Measurements from ENCODE around the gene UVRAG.
A peak's percentile ranks its signal among the peaks of the same experiment; 100 is the strongest.

UVRAG gene

DNA sequence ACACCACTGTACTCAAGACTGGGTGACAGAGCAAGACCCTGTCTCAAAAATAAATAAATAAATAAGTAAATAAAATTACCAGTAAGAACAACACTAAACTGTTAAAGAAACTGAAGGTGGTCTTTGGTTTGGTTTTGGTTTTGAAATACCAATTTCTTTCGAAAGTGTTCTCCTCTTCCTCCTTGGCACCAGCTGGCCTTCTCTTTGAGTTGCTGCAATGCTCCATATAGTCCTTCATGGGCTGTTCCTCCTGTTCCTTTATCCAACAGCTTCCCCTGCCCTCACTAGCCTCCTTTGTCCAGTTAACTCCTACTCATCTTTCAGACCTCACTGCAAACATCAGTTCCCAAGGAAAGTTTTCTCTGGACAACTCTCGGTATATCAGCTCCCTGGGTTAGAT is 5.0 kb upstream of the UVRAG start:
- H3K4me3 ChIP-seq (ENCODE audit: low read depth, low read length), result no peak overlapping the region
- TF ChIP-seq, protein P1, sequence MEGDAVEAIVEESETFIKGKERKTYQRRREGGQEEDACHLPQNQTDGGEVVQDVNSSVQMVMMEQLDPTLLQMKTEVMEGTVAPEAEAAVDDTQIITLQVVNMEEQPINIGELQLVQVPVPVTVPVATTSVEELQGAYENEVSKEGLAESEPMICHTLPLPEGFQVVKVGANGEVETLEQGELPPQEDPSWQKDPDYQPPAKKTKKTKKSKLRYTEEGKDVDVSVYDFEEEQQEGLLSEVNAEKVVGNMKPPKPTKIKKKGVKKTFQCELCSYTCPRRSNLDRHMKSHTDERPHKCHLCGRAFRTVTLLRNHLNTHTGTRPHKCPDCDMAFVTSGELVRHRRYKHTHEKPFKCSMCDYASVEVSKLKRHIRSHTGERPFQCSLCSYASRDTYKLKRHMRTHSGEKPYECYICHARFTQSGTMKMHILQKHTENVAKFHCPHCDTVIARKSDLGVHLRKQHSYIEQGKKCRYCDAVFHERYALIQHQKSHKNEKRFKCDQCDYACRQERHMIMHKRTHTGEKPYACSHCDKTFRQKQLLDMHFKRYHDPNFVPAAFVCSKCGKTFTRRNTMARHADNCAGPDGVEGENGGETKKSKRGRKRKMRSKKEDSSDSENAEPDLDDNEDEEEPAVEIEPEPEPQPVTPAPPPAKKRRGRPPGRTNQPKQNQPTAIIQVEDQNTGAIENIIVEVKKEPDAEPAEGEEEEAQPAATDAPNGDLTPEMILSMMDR (IDR thresholded peaks at IDR 0.05; ENCODE audit: borderline replicate concordance, insufficient read depth, low read depth, low read length), result no peak

- TF ChIP-seq, protein P1 (IDR thresholded peaks at IDR 0.05; ENCODE audit: borderline replicate concordance, insufficient read depth, low read depth, low read length), result no peak
- peak overlapping the region; percentile 52 for H3K4me3 ChIP-seq (ENCODE audit: low read depth, low read length)
These were observed 4.2 kb upstream of the UVRAG start for GRCh38 chr11:75810637-75811390.

- peak overlapping the region; percentile 52 for H3K4me3 ChIP-seq (ENCODE audit: low read depth, low read length)
- TF ChIP-seq, protein P1 (IDR thresholded peaks at IDR 0.05; ENCODE audit: borderline replicate concordance, insufficient read depth, low read depth, low read length), result no peak
These were observed 3.5 kb upstream of the UVRAG start for GRCh38 chr11:75811485-75811884.

- H3K4me3 ChIP-seq (ENCODE audit: low read depth, low read length), result peak overlapping the region; percentile 21
- TF ChIP-seq, protein P1 (IDR thresholded peaks at IDR 0.05; ENCODE audit: borderline replicate concordance, insufficient read depth, low read depth, low read length), result no peak
These were observed 2.4 kb upstream of the UVRAG start for GRCh38 chr11:75812542-75813040.

- TF ChIP-seq, protein P1 (IDR thresholded peaks at IDR 0.05; ENCODE audit: borderline replicate concordance, insufficient read depth, low read depth, low read length), result no peak
- no peak overlapping the region for H3K4me3 ChIP-seq (ENCODE audit: low read depth, low read length)
These were observed 1.9 kb upstream of the UVRAG start for GRCh38 chr11:75813124-75813523.

DNA sequence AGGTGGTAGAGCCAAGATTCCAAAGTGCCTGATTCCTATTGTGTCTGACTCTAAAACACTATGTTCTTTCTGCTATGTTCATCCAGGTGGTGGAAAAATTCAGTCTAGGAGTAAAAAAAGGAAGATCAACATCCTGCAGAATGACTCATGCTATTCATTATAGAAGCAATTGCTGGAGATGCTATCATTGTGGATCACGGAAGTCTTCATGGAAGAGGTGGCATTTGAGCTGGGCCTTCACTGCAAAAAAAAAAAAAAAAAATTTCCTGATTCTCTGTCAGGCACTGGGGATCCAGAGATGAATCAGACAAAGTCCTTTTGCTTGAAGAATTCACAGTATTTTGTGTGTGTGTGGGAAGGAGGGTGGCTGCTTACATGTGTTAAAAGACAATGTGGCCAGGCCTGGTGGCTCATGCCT is 1.4 kb upstream of the UVRAG start:
- peak overlapping the region; percentile 94 for H3K4me3 ChIP-seq (ENCODE audit: low read depth, low read length)

More for the DNA sequence above, 1.4 kb upstream of the UVRAG start:
- TF ChIP-seq, protein P1 (IDR thresholded peaks at IDR 0.05; ENCODE audit: borderline replicate concordance, insufficient read depth, low read depth, low read length), result no peak

Data from GM12875 (cell line).